IMR-90 (cell line): ENCODE data around the gene FAM193A. TPM values are rescaled to one million over a fixed set of nuclear protein-coding genes. Genes with fewer than 3 reads are reported as not detected.

Experiments
- ATAC-seq: fragments of 200-7000 bp; cut with Tn5 transposase; 2 replicates; pipeline ENCODE4 v1.9.1; 2020; ENCODE audit warnings: low read depth, mild to moderate bottlenecking, moderate library complexity
- BruUV-seq: library from RNA; stranded (reverse); fragments of 400-500 nt; replicated peaks from 2 replicates; lab custom pipeline; 2021; lab: Mats Ljungman, UMichigan
- CTCF ChIA-PET: fragments of 300-600 bp; formaldehyde crosslinking; extraction: SDS; loops from one replicate; lab custom pipeline; 2021; ENCODE audit warnings: antibody characterized with exemption; lab: Yijun Ruan, JAX
- POLR2A ChIA-PET: fragments of 300-600 bp; sonication (Branson Sonifier 250); formaldehyde crosslinking; loops from one replicate; lab custom pipeline; 2022; ENCODE audit warnings: antibody characterized with exemption; ENCODE audit not compliant: unreplicated experiment; lab: Charles Lee
- DNase-seq: peaks from one replicate; pipeline ENCODE4 v3.0.0; 2013
- H2AFZ ChIP-seq: replicated peaks from 2 replicates; pipeline ENCODE3; 2013; ENCODE audit warnings: low read length, mild to moderate bottlenecking; ENCODE audit not compliant: poor library complexity
- H2AK5ac ChIP-seq: 2 replicates; pipeline ENCODE4 v1.6.1; 2013; ENCODE audit warnings: low read depth, low read length, inconsistent platforms
- H2AK9ac ChIP-seq: replicated peaks from 2 replicates; pipeline ENCODE3; 2013; ENCODE audit warnings: mild to moderate bottlenecking, low read depth, low read length, moderate library complexity; ENCODE audit not compliant: poor library complexity
- H2BK120ac ChIP-seq: 2 replicates; pipeline ENCODE4 v1.6.1; 2013; ENCODE audit warnings: low read depth, low read length, inconsistent platforms
- H2BK15ac ChIP-seq: 3 replicates; pipeline ENCODE4 v1.6.1; 2013; ENCODE audit warnings: low read depth, low read length, inconsistent platforms
- H2BK20ac ChIP-seq: 2 replicates; pipeline ENCODE4 v1.6.1; 2013; ENCODE audit warnings: low read depth, mild to moderate bottlenecking, inconsistent platforms, low read length, moderate library complexity
- H2BK5ac ChIP-seq: 2 replicates; pipeline ENCODE4 v1.6.1; 2013; ENCODE audit warnings: mild to moderate bottlenecking, low read depth, low read length, inconsistent platforms; ENCODE audit not compliant: poor library complexity, severe bottlenecking
- H3K14ac ChIP-seq: replicated peaks from 2 replicates; pipeline ENCODE4 v1.6.1; 2013; ENCODE audit warnings: low read depth, low read length, inconsistent platforms
- H3K18ac ChIP-seq: 2 replicates; pipeline ENCODE4 v1.6.1; 2013; ENCODE audit warnings: low read depth, low read length, control low read depth
- H3K23ac ChIP-seq: 2 replicates; pipeline ENCODE4 v1.6.1; 2013; ENCODE audit warnings: low read depth, low read length, inconsistent platforms
- H3K27ac ChIP-seq: 2 replicates; pipeline ENCODE4 v1.5.1; 2013; ENCODE audit warnings: mild to moderate bottlenecking, control low read depth, low read length; ENCODE audit not compliant: insufficient read depth
- H3K27me3 ChIP-seq: 2 replicates; pipeline ENCODE4 v1.6.1; 2013; ENCODE audit warnings: low read length; ENCODE audit not compliant: control insufficient read depth, insufficient read depth
- H3K36me3 ChIP-seq: 2 replicates; pipeline ENCODE4 v1.6.1; 2013; ENCODE audit warnings: low read length, mixed read lengths; ENCODE audit not compliant: control insufficient read depth, insufficient read depth
- H3K4ac ChIP-seq: 2 replicates; pipeline ENCODE4 v1.6.1; 2013; ENCODE audit warnings: low read depth, low read length, inconsistent platforms
- H3K4me1 ChIP-seq: 2 replicates; pipeline ENCODE4 v1.6.1; 2013; ENCODE audit warnings: low read length, mixed read lengths; ENCODE audit not compliant: control insufficient read depth, insufficient read depth
- H3K4me2 ChIP-seq: 2 replicates; pipeline ENCODE4 v1.6.1; 2013; ENCODE audit warnings: low read depth, mild to moderate bottlenecking, control low read depth, low read length, moderate library complexity
- H3K4me3 ChIP-seq: 2 replicates; pipeline ENCODE4 v1.5.1; 2013; ENCODE audit warnings: low read depth, mild to moderate bottlenecking, control low read depth, low read length, moderate library complexity; ENCODE audit not compliant: insufficient read depth
- H3K56ac ChIP-seq: 2 replicates; pipeline ENCODE4 v1.6.1; 2013; ENCODE audit warnings: low read length, inconsistent platforms; ENCODE audit not compliant: insufficient read depth; ENCODE audit errors: extremely low read depth
- H3K79me1 ChIP-seq, 2 experiments: 2 replicates each; pipeline ENCODE4 v1.6.1; 2013; ENCODE audit warnings: low read length in 2 of 2, inconsistent platforms in 1 of 2, low read depth in 1 of 2
- H3K9ac ChIP-seq: 2 replicates; pipeline ENCODE4 v1.6.1; 2013; ENCODE audit warnings: low read depth, low read length, control low read depth
- H3K9me1 ChIP-seq: 2 replicates; pipeline ENCODE4 v1.6.1; 2013; ENCODE audit warnings: low read length, inconsistent platforms; ENCODE audit not compliant: insufficient read depth
- H3K9me3 ChIP-seq: 2 replicates; pipeline ENCODE4 v1.6.1; 2013; ENCODE audit warnings: low read length; ENCODE audit not compliant: control insufficient read depth, insufficient read depth
- H4K20me1 ChIP-seq: 2 replicates; pipeline ENCODE4 v1.6.1; 2013; ENCODE audit warnings: low read length, inconsistent platforms; ENCODE audit not compliant: insufficient read depth
- H4K5ac ChIP-seq: 2 replicates; pipeline ENCODE4 v1.6.1; 2013; ENCODE audit warnings: mild to moderate bottlenecking, low read depth, low read length, control low read depth
- H4K8ac ChIP-seq, 2 experiments: 2 replicates each; pipeline ENCODE4 v1.6.1; 2013; ENCODE audit warnings: low read depth in 2 of 2, low read length in 2 of 2, control low read depth in 1 of 2, inconsistent platforms in 1 of 2
- H4K91ac ChIP-seq: 2 replicates; pipeline ENCODE4 v1.6.1; 2013; ENCODE audit warnings: low read depth, low read length, inconsistent platforms; ENCODE audit not compliant: insufficient read depth
- BHLHE40 ChIP-seq: fragments of 150-350 bp; IDR thresholded peaks from 2 replicates; pipeline ENCODE4 v1.6.1; 2016; ENCODE audit warnings: mild to moderate bottlenecking, low read depth, low read length
- CEBPB ChIP-seq: IDR thresholded peaks from 2 replicates; pipeline ENCODE4 v1.6.1; 2012; ENCODE audit warnings: low read depth, low read length, improper control_type of control experiment
- CHD1 ChIP-seq: IDR thresholded peaks from 2 replicates; pipeline ENCODE4 v1.6.1; 2012; ENCODE audit warnings: low read depth, low read length, improper control_type of control experiment
- CTCF ChIP-seq: conservative IDR thresholded peaks from 2 replicates; pipeline ENCODE4 v1.5.1; 2012; ENCODE audit warnings: mild to moderate bottlenecking, low read depth, low read length, improper control_type of control experiment
- ELK1 ChIP-seq: fragments of 150-350 bp; IDR thresholded peaks from 2 replicates; pipeline ENCODE4 v1.6.1; 2016; ENCODE audit warnings: low read depth, mild to moderate bottlenecking, low read length, moderate library complexity, borderline replicate concordance
- FOS ChIP-seq: fragments of 150-350 bp; IDR thresholded peaks from 2 replicates; pipeline ENCODE4 v1.6.1; 2016; ENCODE audit warnings: low read depth, low read length
- MAFK ChIP-seq: IDR thresholded peaks from 2 replicates; pipeline ENCODE4 v1.6.1; 2012; ENCODE audit warnings: low read depth, low read length, improper control_type of control experiment
- MXI1 ChIP-seq: IDR thresholded peaks from 2 replicates; pipeline ENCODE4 v1.6.1; 2012; ENCODE audit warnings: low read depth, mild to moderate bottlenecking, low read length, moderate library complexity, borderline replicate concordance
- NFE2L2 ChIP-seq: fragments of 150-350 bp; IDR thresholded peaks from 2 replicates; pipeline ENCODE4 v1.6.1; 2016; ENCODE audit warnings: low read depth, mild to moderate bottlenecking, low read length
- POLR2A ChIP-seq: IDR thresholded peaks from 2 replicates; pipeline ENCODE4 v1.6.1; 2012; ENCODE audit warnings: mild to moderate bottlenecking, low read depth, low read length
- RAD21 ChIP-seq: IDR thresholded peaks from 2 replicates; pipeline ENCODE4 v1.6.1; 2012; ENCODE audit warnings: low read length, improper control_type of control experiment
- RCOR1 ChIP-seq: IDR thresholded peaks from 2 replicates; pipeline ENCODE4 v1.6.1; 2012; ENCODE audit warnings: mild to moderate bottlenecking, low read length, improper control_type of control experiment; ENCODE audit not compliant: insufficient replicate concordance
- SMC3 ChIP-seq: fragments of 150-350 bp; IDR thresholded peaks from 2 replicates; pipeline ENCODE4 v1.6.1; 2016; ENCODE audit warnings: low read depth, mild to moderate bottlenecking, antibody characterized with exemption, low read length, moderate library complexity
- USF2 ChIP-seq: fragments of 150-350 bp; IDR thresholded peaks from 2 replicates; pipeline ENCODE4 v1.6.1; 2017; ENCODE audit warnings: mild to moderate bottlenecking, antibody characterized with exemption, low read length, low read depth
- WGBS, 2 experiments: methylation state at CpG; one replicate each; pipeline versions ENCODE4 v1.1.5 to v1.1.7; 2013; ENCODE audit warnings: missing lambda C conversion rate in 2 of 2; ENCODE audit not compliant: insufficient read length in 1 of 2; ENCODE audit errors: extremely low coverage in 2 of 2; 5-methylcytosine and 5-hydroxymethylcytosine counted together
- dilution Hi-C: fragments of 300-500 bp; cut with HindIII; formaldehyde crosslinking; loops from one replicate; pipeline ENCODE4 v1.14.3; 2018; ENCODE audit warnings: low sequenced_read_pairs; ENCODE audit not compliant: unreplicated experiment
- in situ Hi-C: fragments of 300-500 bp; cut with MboI; formaldehyde crosslinking; loops from 3 replicates; pipeline ENCODE4 v1.14.3; 2019; ENCODE audit warnings: low sequenced_read_pairs, inconsistent platforms, mixed read lengths
- intact Hi-C: fragments of 100-400 bp; cut with micrococcal nuclease; formaldehyde crosslinking; loops from 2 replicates; pipeline ENCODE4 v1.10.0; 2022
- polyA plus RNA-seq, 3 experiments: library from polyadenylated mRNA; depleted of rRNA; stranded (reverse); fragments of >200 nt; gene quantifications; 2 replicates each; pipeline ENCODE4 v1.2.3, GENCODE V29; 2012; ENCODE audit warnings: low replicate concordance in 1 of 3
- total RNA-seq: library from RNA; depleted of rRNA; stranded (reverse); fragments of >200 nt; gene quantifications from 2 replicates; pipeline ENCODE4 v1.2.3, GENCODE V29; 2012

FAM193A gene
- total and polyA plus RNA-seq, 2 of the 4 experiments (the other 2 are of a cell fraction), result 6.8 to 11.0 TPM

- DNase-seq, result no peak
- no peak overlapping the region for H3K9ac ChIP-seq
- peaks cover 52% of the 10 kb centered on the region for H3K36me3 ChIP-seq
- intact Hi-C loops, result no loop called here
- no peak overlapping the region for H4K8ac ChIP-seq
- POLR2A ChIA-PET, result no interaction called here
- H4K20me1 ChIP-seq, result peaks cover 47% of the 10 kb centered on the region
- no peak overlapping the region for H2BK20ac ChIP-seq
- H2AK5ac ChIP-seq, result no peak overlapping the region
- CTCF ChIA-PET, result no interaction called here
- no peak overlapping the region for H4K91ac ChIP-seq
- no CpG with 5 or more reads among the region's 3 CpGs for WGBS, 2 experiments
- 0 out of 2 replicates have a peak overlapping the region, but pooled peaks have one; percentile 36 for H3K23ac ChIP-seq
- no peak for TF ChIP-seq SMC3
- TF ChIP-seq FOS, result no peak
- TF ChIP-seq RAD21, result no peak
- no peak for TF ChIP-seq CEBPB
- TF ChIP-seq NFE2L2, result no peak
- TF ChIP-seq MAFK, result no peak
- TF ChIP-seq CHD1, result no peak
- no peak for TF ChIP-seq BHLHE40
- no peak for TF ChIP-seq MXI1
- no peak for TF ChIP-seq ELK1
- TF ChIP-seq USF2, result no peak
- TF ChIP-seq POLR2A, result no peak
- no peak for TF ChIP-seq RCOR1
- TF ChIP-seq CTCF, result no peak
- peaks cover 22% of the 10 kb centered on the region for H3K9me1 ChIP-seq
- no TSS peak for BruUV-seq
- peak overlapping the region; percentile 36 for H2BK5ac ChIP-seq
- no peak overlapping the region for H2BK15ac ChIP-seq
- H3K56ac ChIP-seq, result 0 out of 2 replicates have a peak overlapping the region, but pooled peaks have one; percentile 1
- H3K18ac ChIP-seq, result no peak overlapping the region
- dilution Hi-C loops, result no loop called here
- H2AFZ ChIP-seq, result no peak overlapping the region
- H3K4me2 ChIP-seq, result no peak overlapping the region
- H2AK9ac ChIP-seq, result peak overlapping the region; percentile 55
- H3K4me1 ChIP-seq, result peaks cover 2% of the 10 kb centered on the region
- H3K9me3 ChIP-seq, result no peaks in the 10 kb centered on the region
- H3K4me3 ChIP-seq, result no peak overlapping the region
- no peak overlapping the region for H4K5ac ChIP-seq
- H3K4ac ChIP-seq, result no peak overlapping the region
- in situ Hi-C loops, result no loop called here
- H3K27ac ChIP-seq, result 0 out of 2 replicates have a peak overlapping the region, but pooled peaks have one; percentile 33
- H3K79me1 ChIP-seq, result peaks cover 41 to 72% of the 10 kb centered on the region in 2 experiments
- no peak overlapping the region for H2BK120ac ChIP-seq
- no peaks in the 10 kb centered on the region for H3K27me3 ChIP-seq
- ATAC-seq, result no peak
- peak overlapping the region; percentile 12 for H3K14ac ChIP-seq
Measured at GRCh38 chr4:2494992-2495391, 41.5 kb upstream of the FAM193A start.
